Endothelial cell of umbilical vein (primary cell): ENCODE data around the gene SLC24A3. TPM values are rescaled to one million over a fixed set of nuclear protein-coding genes. Genes with fewer than 3 reads are reported as not detected.

ENCODE experiments used
- BruUV-seq: library from RNA; stranded (reverse); fragments of 400-500 nt; replicated peaks from 2 replicates; lab custom pipeline; 2021; lab: Mats Ljungman, UMichigan
- CTCF ChIA-PET: fragments of 300-600, 350-600 bp; sonication (Branson Sonifier 250); formaldehyde crosslinking; loops from one replicate; lab custom pipeline; 2021; ENCODE audit warnings: antibody characterized with exemption, inconsistent platforms; lab: Charles Lee
- POLR2A ChIA-PET: fragments of 300-600, 350-600 bp; sonication (Branson Sonifier 250); formaldehyde crosslinking; loops from one replicate; lab custom pipeline; 2021; ENCODE audit warnings: antibody characterized with exemption, inconsistent platforms; lab: Charles Lee
- DNase-seq: peaks from one replicate; pipeline ENCODE4 v3.0.0-alpha.2; 2011; ENCODE audit warnings: low read depth, low spot score
- FAIRE-seq: peaks from 2 replicates; lab custom pipeline; 2011; peaks lifted over from hg19 to GRCh38; lab: Jason Lieb, UNC
- H2AFZ ChIP-seq: 2 replicates; pipeline ENCODE4 v1.6.0; 2012; ENCODE audit warnings: low read depth, low read length, control low read depth, inconsistent platforms
- H3K27ac ChIP-seq: 2 replicates; pipeline ENCODE4 v1.5.1; 2011; ENCODE audit warnings: low read depth, mild to moderate bottlenecking, control low read depth, low read length, moderate library complexity; ENCODE audit not compliant: insufficient read depth
- H3K27me3 ChIP-seq, 2 experiments: 2 replicates each; pipeline versions ENCODE4 v1.6.0 to v1.6.1; 2011; ENCODE audit warnings: low read length in 2 of 2, mixed read lengths in 1 of 2; ENCODE audit not compliant: control insufficient read depth in 2 of 2, insufficient read depth in 2 of 2
- H3K36me3 ChIP-seq, 2 experiments: 2 replicates in 1 of 2; 3 replicates in 1 of 2; pipeline ENCODE4 v1.5.1; 2011; ENCODE audit warnings: low read length in 2 of 2, mild to moderate bottlenecking in 1 of 2, moderate library complexity in 1 of 2; ENCODE audit not compliant: control insufficient read depth in 2 of 2, insufficient read depth in 2 of 2; ENCODE audit errors: extremely low read depth in 1 of 2
- H3K4me1 ChIP-seq: 3 replicates; pipeline ENCODE4 v1.5.1; 2011; ENCODE audit warnings: mild to moderate bottlenecking, low read length; ENCODE audit not compliant: control insufficient read depth, insufficient read depth; ENCODE audit errors: extremely low read depth
- H3K4me2 ChIP-seq: 2 replicates; pipeline ENCODE4 v1.6.1; 2011; ENCODE audit warnings: low read length, control low read depth, mixed read lengths; ENCODE audit not compliant: insufficient read depth
- H3K4me3 ChIP-seq, 3 experiments: fragments of 200-600 bp in 1 of 3; sonication (generic), shearing (Covaris generic) in 1 of 3; replicated peaks in 1 of 3; 2 replicates each; pipeline ENCODE4 v1.5.1; 2011 to 2016; ENCODE audit warnings: control low read depth in 3 of 3, low read length in 3 of 3, mild to moderate bottlenecking in 2 of 3, inconsistent platforms in 1 of 3, low read depth in 1 of 3, moderate library complexity in 1 of 3; ENCODE audit not compliant: insufficient read depth in 1 of 3
- H3K79me2 ChIP-seq: 2 replicates; pipeline ENCODE4 v1.6.0; 2012; ENCODE audit warnings: low read length, inconsistent platforms; ENCODE audit not compliant: control insufficient read depth, insufficient read depth
- H3K9ac ChIP-seq: replicated peaks from 2 replicates; pipeline ENCODE3; 2011; ENCODE audit warnings: low read length, control low read depth; ENCODE audit not compliant: insufficient read depth; ENCODE audit errors: extremely low read depth
- H3K9me1 ChIP-seq: replicated peaks from 3 replicates; pipeline ENCODE4 v1.6.0; 2011; ENCODE audit warnings: mild to moderate bottlenecking, low read length; ENCODE audit not compliant: control insufficient read depth, insufficient read depth; ENCODE audit errors: extremely low read depth
- H3K9me3 ChIP-seq: replicated peaks from 2 replicates; pipeline ENCODE4 v1.5.1; 2012; ENCODE audit warnings: low read length, inconsistent platforms; ENCODE audit not compliant: control insufficient read depth, insufficient read depth
- H4K20me1 ChIP-seq: replicated peaks from 2 replicates; pipeline ENCODE3; 2011; ENCODE audit warnings: mild to moderate bottlenecking, low read length; ENCODE audit not compliant: control insufficient read depth, insufficient read depth; ENCODE audit errors: extremely low read depth
- EZH2 ChIP-seq: IDR thresholded peaks from 2 replicates; pipeline ENCODE4 v1.6.1; 2012; ENCODE audit warnings: borderline replicate concordance, low read depth, mild to moderate bottlenecking, moderate library complexity, low read length, inconsistent platforms; ENCODE audit not compliant: severe bottlenecking
- FOS ChIP-seq: IDR thresholded peaks from 2 replicates; pipeline ENCODE4 v1.6.1; 2011; ENCODE audit warnings: mild to moderate bottlenecking, low read length, moderate library complexity, borderline replicate concordance; ENCODE audit not compliant: insufficient read depth
- GATA2 ChIP-seq: IDR thresholded peaks from 2 replicates; pipeline ENCODE4 v1.7.0; 2011; ENCODE audit warnings: low read depth, mild to moderate bottlenecking, moderate library complexity, mixed read lengths, low read length; ENCODE audit not compliant: insufficient read length, insufficient read depth
- MAX ChIP-seq: IDR thresholded peaks from 2 replicates; pipeline ENCODE4 v1.6.1; 2011; ENCODE audit not compliant: insufficient read depth, insufficient read length
- MYC ChIP-seq: IDR thresholded peaks from one replicate; pipeline ENCODE4 v1.6.1; 2011; ENCODE audit warnings: mild to moderate bottlenecking, low read depth, low read length
- POLR2A ChIP-seq: IDR thresholded peaks from 2 replicates; pipeline ENCODE4 v1.6.1; 2012; ENCODE audit warnings: low read depth, mild to moderate bottlenecking, control low read depth, low read length
- POLR2AphosphoS5 ChIP-seq: IDR thresholded peaks from 2 replicates; pipeline ENCODE4 v1.6.1; 2012; ENCODE audit warnings: low read depth, mild to moderate bottlenecking, control low read depth, low read length, moderate library complexity; ENCODE audit not compliant: insufficient read depth
- dilution Hi-C: fragments of 300-500 bp; cut with MboI; formaldehyde crosslinking; loops from one replicate; pipeline ENCODE4 v1.15.0; 2019; ENCODE audit warnings: low sequenced_read_pairs; ENCODE audit not compliant: extremely low pct_ligation_motif_present
- intact Hi-C: fragments of 100-400 bp; cut with micrococcal nuclease; formaldehyde crosslinking; loops from one replicate; pipeline ENCODE4 v1.10.0; 2022
- polyA plus RNA-seq, 4 experiments: library from polyadenylated mRNA; depleted of rRNA in 3 of 4; stranded (reverse) in 3 of 4; unstranded in 1 of 4; fragments of >200 nt; gene quantifications; 2 replicates each; pipeline versions ENCODE4 v1.2.1 to v1.2.3, GENCODE V29; 2011 to 2012; ENCODE audit warnings: missing spikeins in 1 of 4
- total RNA-seq: library from RNA; stranded (reverse); gene quantifications from 2 replicates; pipeline ENCODE4 v1.2.3, GENCODE V29; 2021

Gene SLC24A3
- total and polyA plus RNA-seq, 2 donors (not counting 3 experiments of a cell fraction or from before 2014, with no cell fraction given) = not detected

- Histone ChIP-seq H3K4me2 (no peak overlapping the region), H3K9me3 (peaks cover 2% of the 10 kb centered on the region), H3K79me2 (no peaks in the 10 kb centered on the region), H3K9me1 (no peaks in the 10 kb centered on the region), H4K20me1 (no peaks in the 10 kb centered on the region), H3K27ac (no peak overlapping the region), H3K27me3 (no peaks in the 10 kb centered on the region), H3K9ac (no peak overlapping the region), H2AFZ (no peak overlapping the region), H3K36me3 (no peaks in the 10 kb centered on the region), H3K4me3 (no peak overlapping the region), H3K4me1 (no peaks in the 10 kb centered on the region)
- no peak for FAIRE-seq
- dilution Hi-C loops = no loop called here
- DNase-seq = no peak
- POLR2A ChIA-PET = no interaction called here
- intact Hi-C loops = no loop called here
- CTCF ChIA-PET = no interaction called here
- TF ChIP-seq FOS = no peak
- BruUV-seq = no TSS peak
Observed at GRCh38 chr20:19308146-19308545, 95.7 kb downstream of the SLC24A3 start.

GRCh38 chr20:19310541-19310940 lies 98.1 kb downstream of the SLC24A3 start:
- dilution Hi-C loops = no loop called here
- no peaks in the 10 kb centered on the region for H3K9me1 ChIP-seq
- H3K79me2 ChIP-seq = no peaks in the 10 kb centered on the region
- FAIRE-seq (no peak), DNase-seq (no peak)
- H3K4me3 ChIP-seq = no peak overlapping the region
- TF ChIP-seq EZH2 = no peak
- TF ChIP-seq GATA2 = no peak
- TF ChIP-seq POLR2A = no peak
- no peak for TF ChIP-seq FOS
- TF ChIP-seq MAX = no peak
- no peak for TF ChIP-seq POLR2AphosphoS5
- no peak for TF ChIP-seq MYC
- no peak overlapping the region for H3K27ac ChIP-seq
- ChIA-PET POLR2A (no interaction called here), CTCF (no interaction called here)
- H3K4me1 ChIP-seq = no peaks in the 10 kb centered on the region
- BruUV-seq = no TSS peak
- H3K9ac ChIP-seq = no peak overlapping the region
- H3K4me2 ChIP-seq = no peak overlapping the region
- H4K20me1 ChIP-seq = no peaks in the 10 kb centered on the region
- no peaks in the 10 kb centered on the region for H3K27me3 ChIP-seq
- H2AFZ ChIP-seq = no peak overlapping the region
- no peaks in the 10 kb centered on the region for H3K36me3 ChIP-seq
- intact Hi-C loops = no loop called here
- no peaks in the 10 kb centered on the region for H3K9me3 ChIP-seq
